Activated naive CD4-positive, alpha-beta T cell treated with anti-CD3 and anti-CD28 coated beads, Interleukin-2, amount 10 ng/mL, durations not matched to agents 7 days and 5 days (primary cell): ENCODE measurements around the gene DCX.
A peak's percentile ranks its signal among the peaks of the same experiment; 100 is the strongest.

Source experiments
- CTCF ChIA-PET: fragments of 350-600 bp; sonication (Branson Sonifier 250); formaldehyde crosslinking; loops from one replicate; lab custom pipeline; 2021; ENCODE audit warnings: antibody characterized with exemption; lab: Charles Lee
- DNase-seq: peaks from one replicate; pipeline ENCODE4 v3.0.0-alpha.2; 2020
- H3K27ac Mint-ChIP-seq: one replicate; pipeline ENCODE4 v1.8.0; 2021; ENCODE audit warnings: mild to moderate bottlenecking, moderate library complexity, mixed read lengths
- H3K27me3 Mint-ChIP-seq: one replicate; pipeline ENCODE4 v1.8.0; 2021; ENCODE audit warnings: mild to moderate bottlenecking, mixed read lengths
- H3K36me3 Mint-ChIP-seq: one replicate; pipeline ENCODE4 v1.8.0; 2021; ENCODE audit warnings: mixed read lengths
- H3K4me1 Mint-ChIP-seq: one replicate; pipeline ENCODE4 v1.8.0; 2021; ENCODE audit warnings: mixed read lengths
- H3K4me3 Mint-ChIP-seq: one replicate; pipeline ENCODE4 v1.8.0; 2021; ENCODE audit warnings: mild to moderate bottlenecking, moderate library complexity, mixed read lengths
- H3K9me3 Mint-ChIP-seq: one replicate; pipeline ENCODE4 v1.8.0; 2021; ENCODE audit warnings: mixed read lengths

The DCX gene

GRCh38 chrX:111411983-111412382 is at the start of gene DCX:
Gene DCX (minus strand): TSS chrX:111412192. CDS start chrX:111410398, 1,794 bp downstream.
- Mint-ChIP-seq H3K9me3 (no peaks in the 10 kb centered on the region), H3K4me3 (no peak within 1 kb of the TSS)

GRCh38 chrX:111460607-111461006 is 48.6 kb upstream of the DCX start:
- Mint-ChIP-seq H3K27me3 (no peaks in the 10 kb centered on the region), H3K27ac (no peak overlapping the region)

More at GRCh38 chrX:111411983-111412382, at the start of gene DCX:
- no peaks in the 10 kb centered on the region for H3K4me1 Mint-ChIP-seq
- no peaks in the 10 kb centered on the region for H3K27me3 Mint-ChIP-seq
- DNase-seq = no peak
- CTCF ChIA-PET = interaction anchor here (1.3 kb wide), 1 partner anchor 11 kb away, joined by 3 read pairs; no protein-coding TSS in a partner anchor
- no peaks in the 10 kb centered on the region for H3K36me3 Mint-ChIP-seq
- H3K27ac Mint-ChIP-seq = no peak within 1 kb of the TSS

GRCh38 chrX:111447298-111447697 is 35.3 kb upstream of the DCX start:
- Mint-ChIP-seq H3K4me1 (no peaks in the 10 kb centered on the region), H3K4me3 (no peak overlapping the region), H3K36me3 (no peaks in the 10 kb centered on the region), H3K9me3 (no peaks in the 10 kb centered on the region), H3K27me3 (no peaks in the 10 kb centered on the region), H3K27ac (no peak overlapping the region)
- CTCF ChIA-PET = interaction anchor here (0.9 kb wide), 1 partner anchor 26 kb away, joined by 3 read pairs; no protein-coding TSS in a partner anchor
- DNase-seq = peak; percentile 20

More at GRCh38 chrX:111460607-111461006, 48.6 kb upstream of the DCX start:
- H3K4me3 Mint-ChIP-seq = no peak overlapping the region
- H3K4me1 Mint-ChIP-seq = no peaks in the 10 kb centered on the region
- CTCF ChIA-PET = no interaction called here
- no peaks in the 10 kb centered on the region for H3K36me3 Mint-ChIP-seq
- no peaks in the 10 kb centered on the region for H3K9me3 Mint-ChIP-seq
- DNase-seq = no peak

GRCh38 chrX:111445485-111445884 is 33.5 kb upstream of the DCX start:
- no peaks in the 10 kb centered on the region for H3K9me3 Mint-ChIP-seq
- no peaks in the 10 kb centered on the region for H3K27me3 Mint-ChIP-seq
- CTCF ChIA-PET = interaction anchor here (1.7 kb wide), 1 partner anchor 277 kb away, joined by 7 read pairs; no protein-coding TSS in a partner anchor
- H3K4me1 Mint-ChIP-seq = no peaks in the 10 kb centered on the region
- H3K4me3 Mint-ChIP-seq = no peak overlapping the region
- H3K27ac Mint-ChIP-seq = no peak overlapping the region
- H3K36me3 Mint-ChIP-seq = no peaks in the 10 kb centered on the region
- DNase-seq = no peak

GRCh38 chrX:111444881-111445280 is 32.9 kb upstream of the DCX start:
- CTCF ChIA-PET = interaction anchor here (1.7 kb wide), 1 partner anchor 277 kb away, joined by 7 read pairs; no protein-coding TSS in a partner anchor
- no peak overlapping the region for H3K27ac Mint-ChIP-seq
- H3K36me3 Mint-ChIP-seq = no peaks in the 10 kb centered on the region
- H3K4me3 Mint-ChIP-seq = no peak overlapping the region
- no peak for DNase-seq
- H3K27me3 Mint-ChIP-seq = no peaks in the 10 kb centered on the region
- no peaks in the 10 kb centered on the region for H3K9me3 Mint-ChIP-seq
- no peaks in the 10 kb centered on the region for H3K4me1 Mint-ChIP-seq

GRCh38 chrX:111443946-111444345 is 32.0 kb upstream of the DCX start:
- no peaks in the 10 kb centered on the region for H3K36me3 Mint-ChIP-seq
- CTCF ChIA-PET = no interaction called here
- no peaks in the 10 kb centered on the region for H3K27me3 Mint-ChIP-seq
- DNase-seq = no peak
- H3K27ac Mint-ChIP-seq = no peak overlapping the region
- H3K4me1 Mint-ChIP-seq = no peaks in the 10 kb centered on the region
- H3K4me3 Mint-ChIP-seq = no peak overlapping the region
- no peaks in the 10 kb centered on the region for H3K9me3 Mint-ChIP-seq

GRCh38 chrX:111442791-111443190 is 30.8 kb upstream of the DCX start:
- CTCF ChIA-PET = no interaction called here
- no peak for DNase-seq
- Mint-ChIP-seq H3K36me3 (no peaks in the 10 kb centered on the region), H3K27ac (no peak overlapping the region), H3K4me1 (no peaks in the 10 kb centered on the region), H3K4me3 (no peak overlapping the region), H3K9me3 (no peaks in the 10 kb centered on the region), H3K27me3 (no peaks in the 10 kb centered on the region)

- CTCF ChIA-PET = no interaction called here
- no peak for DNase-seq
- no peaks in the 10 kb centered on the region for H3K27me3 Mint-ChIP-seq
- H3K36me3 Mint-ChIP-seq = no peaks in the 10 kb centered on the region
- H3K4me3 Mint-ChIP-seq = no peak overlapping the region
- no peak overlapping the region for H3K27ac Mint-ChIP-seq
- H3K4me1 Mint-ChIP-seq = no peaks in the 10 kb centered on the region
- H3K9me3 Mint-ChIP-seq = no peaks in the 10 kb centered on the region
Observed at GRCh38 chrX:111435469-111435868, 23.5 kb upstream of the DCX start.

- Mint-ChIP-seq H3K27me3 (no peaks in the 10 kb centered on the region), H3K27ac (no peak overlapping the region), H3K9me3 (no peaks in the 10 kb centered on the region), H3K4me1 (no peaks in the 10 kb centered on the region), H3K36me3 (no peaks in the 10 kb centered on the region), H3K4me3 (no peak overlapping the region)
- CTCF ChIA-PET = no interaction called here
- DNase-seq = no peak
Observed at GRCh38 chrX:111431001-111431400, 19.0 kb upstream of the DCX start.

GRCh38 chrX:111411557-111411956 is 435 bp downstream of the DCX start:
- Mint-ChIP-seq H3K27ac (no peak overlapping the region), H3K36me3 (no peaks in the 10 kb centered on the region), H3K4me1 (no peaks in the 10 kb centered on the region), H3K4me3 (no peak overlapping the region), H3K9me3 (no peaks in the 10 kb centered on the region), H3K27me3 (no peaks in the 10 kb centered on the region)
- DNase-seq = no peak
- CTCF ChIA-PET = no interaction called here

GRCh38 chrX:111410590-111411078 is 1.4 kb downstream of the DCX start:
- no peak overlapping the region for H3K4me3 Mint-ChIP-seq
- CTCF ChIA-PET = no interaction called here
- H3K27me3 Mint-ChIP-seq = no peaks in the 10 kb centered on the region
- H3K36me3 Mint-ChIP-seq = no peaks in the 10 kb centered on the region
- H3K9me3 Mint-ChIP-seq = no peaks in the 10 kb centered on the region
- H3K27ac Mint-ChIP-seq = no peak overlapping the region
- no peaks in the 10 kb centered on the region for H3K4me1 Mint-ChIP-seq
- DNase-seq = no peak

- Mint-ChIP-seq H3K4me1 (no peaks in the 10 kb centered on the region), H3K9me3 (no peaks in the 10 kb centered on the region), H3K36me3 (no peaks in the 10 kb centered on the region), H3K4me3 (no peak overlapping the region), H3K27me3 (no peaks in the 10 kb centered on the region), H3K27ac (no peak overlapping the region)
- CTCF ChIA-PET = no interaction called here
- no peak for DNase-seq
Observed at GRCh38 chrX:111409326-111409725, 2.7 kb downstream of the DCX start.

- no peaks in the 10 kb centered on the region for H3K27me3 Mint-ChIP-seq
- DNase-seq = no peak
- H3K9me3 Mint-ChIP-seq = no peaks in the 10 kb centered on the region
- no peaks in the 10 kb centered on the region for H3K4me1 Mint-ChIP-seq
- H3K4me3 Mint-ChIP-seq = no peak overlapping the region
- no peaks in the 10 kb centered on the region for H3K36me3 Mint-ChIP-seq
- no peak overlapping the region for H3K27ac Mint-ChIP-seq
- CTCF ChIA-PET = no interaction called here
Observed at GRCh38 chrX:111407948-111408347, 4.0 kb downstream of the DCX start.

- CTCF ChIA-PET = no interaction called here
Observed at GRCh38 chrX:111402344-111402743, 9.6 kb downstream of the DCX start.

GRCh38 chrX:111395149-111395548 is 16.8 kb downstream of the DCX start:
- Mint-ChIP-seq H3K4me3 (no peak overlapping the region), H3K27ac (no peak overlapping the region), H3K27me3 (no peaks in the 10 kb centered on the region), H3K4me1 (no peaks in the 10 kb centered on the region), H3K9me3 (no peaks in the 10 kb centered on the region), H3K36me3 (no peaks in the 10 kb centered on the region)
- no peak for DNase-seq
- CTCF ChIA-PET = no interaction called here

More at GRCh38 chrX:111402344-111402743, 9.6 kb downstream of the DCX start:
- H3K27ac Mint-ChIP-seq = no peak overlapping the region
- H3K36me3 Mint-ChIP-seq = no peaks in the 10 kb centered on the region
- no peaks in the 10 kb centered on the region for H3K9me3 Mint-ChIP-seq
- DNase-seq = no peak
- no peaks in the 10 kb centered on the region for H3K4me1 Mint-ChIP-seq
- H3K4me3 Mint-ChIP-seq = no peak overlapping the region
- no peaks in the 10 kb centered on the region for H3K27me3 Mint-ChIP-seq
